GM18861 (cell line): ENCODE results near the gene KRT81.
A peak's percentile ranks its signal among the peaks of the same experiment; 100 is the strongest.

ENCODE experiments used
- ATAC-seq: cut with Tn5 transposase; IDR thresholded peaks from one replicate; pipeline ENCODE4 v1.9.1; 2021; ENCODE audit not compliant: unreplicated experiment

KRT81 gene

DNA sequence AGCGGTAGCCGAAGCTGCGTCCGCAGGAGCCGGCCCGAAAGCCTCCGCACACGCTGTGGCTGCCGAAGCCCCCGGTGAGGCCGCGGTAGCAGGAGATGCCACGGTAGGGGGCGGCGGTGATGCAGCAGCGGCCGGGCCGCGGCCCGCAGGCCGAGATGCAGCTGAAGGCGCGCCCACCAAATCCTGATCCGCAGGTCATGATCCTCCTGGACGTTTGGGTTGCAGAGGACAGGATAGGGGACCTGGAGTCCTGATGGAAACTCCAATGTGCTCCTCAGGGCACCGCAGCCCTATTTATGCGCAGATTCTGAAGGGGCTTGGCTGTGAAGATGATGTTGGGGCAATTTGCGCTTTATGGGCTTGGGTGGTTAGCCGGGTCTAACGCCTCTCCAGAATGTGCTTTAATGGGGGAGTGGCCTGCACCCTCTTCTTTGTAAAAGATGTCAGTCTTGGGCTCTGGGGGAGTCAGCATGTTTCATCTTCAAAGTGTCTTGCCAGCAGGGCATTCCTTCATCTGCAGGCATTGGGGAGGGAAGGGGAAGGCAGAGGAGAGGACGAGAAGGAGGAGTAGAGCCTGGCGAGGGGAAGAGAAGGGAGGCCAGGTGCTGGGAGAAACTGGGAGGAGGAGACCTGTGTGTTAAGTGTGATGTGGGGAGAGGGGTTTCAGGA is at the start of gene KRT81:
Gene KRT81, minus strand, starts transcription at position 268 of the 669 bp plus-strand sequence. Its CDS starts 69 bp downstream, at position 199.
- ATAC-seq, result no peak

DNA sequence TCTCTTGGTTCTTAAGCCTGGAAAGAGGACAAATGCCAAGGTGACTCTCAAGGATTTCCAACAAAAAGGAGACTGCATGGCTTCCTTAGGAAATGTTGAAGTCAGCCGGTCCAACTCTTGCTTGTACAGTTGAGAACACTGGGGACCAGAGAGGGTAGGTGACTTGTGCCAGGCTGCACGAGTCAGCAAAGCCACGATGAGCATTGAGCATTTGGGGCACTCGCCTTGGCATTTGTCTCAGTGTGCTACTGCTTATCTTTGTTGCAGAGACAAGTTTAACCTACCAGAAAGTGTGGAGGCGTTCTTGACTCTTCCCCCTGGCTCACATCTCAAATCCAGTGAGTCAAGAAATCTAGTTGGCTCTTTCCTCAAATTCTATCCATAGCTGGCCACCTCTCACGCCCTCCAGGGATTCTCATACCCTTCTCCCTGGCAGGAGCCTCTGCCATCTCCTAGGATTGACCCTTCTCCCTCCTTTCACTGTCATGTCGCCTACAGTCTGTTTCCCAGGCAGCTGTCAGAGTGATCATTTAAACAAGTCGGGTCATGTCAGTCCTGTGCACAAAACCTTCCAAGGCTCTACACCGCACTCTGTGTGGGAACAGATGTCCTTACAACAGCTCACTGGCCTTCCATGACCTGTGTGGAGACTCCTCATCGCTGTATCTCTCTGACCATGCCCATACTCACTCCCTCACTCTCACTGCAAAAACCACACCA is 47.1 kb upstream of the KRT81 start:
- ATAC-seq, result no peak

DNA sequence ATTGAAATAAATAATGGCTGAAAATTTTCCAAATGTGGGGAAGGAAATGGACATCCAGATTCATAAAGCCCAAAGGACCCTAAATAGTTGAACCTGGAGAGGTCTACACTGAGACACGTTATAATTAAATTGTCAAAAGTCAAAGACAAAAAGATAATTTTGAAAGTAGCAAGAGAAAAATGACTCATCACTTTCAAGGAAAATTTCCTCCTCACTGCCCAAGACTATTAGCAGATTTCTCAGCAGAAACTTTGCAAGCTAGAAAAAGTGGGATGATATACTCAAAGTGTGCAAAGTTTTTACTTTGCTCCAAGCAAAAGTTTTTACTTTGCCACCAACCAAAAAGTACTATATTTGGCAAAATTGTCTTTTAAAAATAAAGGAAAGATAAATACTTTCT is 45.7 kb upstream of the KRT81 start:
- ATAC-seq, result no peak

DNA sequence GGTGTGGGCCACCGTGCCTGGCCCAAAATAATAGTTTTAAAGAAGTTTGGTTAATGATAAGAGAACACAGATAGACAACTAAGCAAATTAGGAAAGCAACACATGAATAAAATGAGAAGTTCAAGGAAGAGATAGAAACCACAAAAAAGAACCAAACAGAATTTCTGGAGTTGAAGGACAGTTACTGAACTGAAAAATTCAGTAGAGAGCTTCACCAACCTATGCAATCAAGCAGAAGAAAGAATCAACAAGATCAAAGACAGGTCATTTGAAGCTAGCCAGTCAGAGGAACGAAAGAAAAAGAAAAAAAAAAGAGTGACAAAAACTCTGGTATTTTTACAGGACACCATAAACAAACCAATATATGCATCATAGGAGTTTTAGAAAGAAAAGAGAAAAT is 45.3 kb upstream of the KRT81 start:
- no peak for ATAC-seq

DNA sequence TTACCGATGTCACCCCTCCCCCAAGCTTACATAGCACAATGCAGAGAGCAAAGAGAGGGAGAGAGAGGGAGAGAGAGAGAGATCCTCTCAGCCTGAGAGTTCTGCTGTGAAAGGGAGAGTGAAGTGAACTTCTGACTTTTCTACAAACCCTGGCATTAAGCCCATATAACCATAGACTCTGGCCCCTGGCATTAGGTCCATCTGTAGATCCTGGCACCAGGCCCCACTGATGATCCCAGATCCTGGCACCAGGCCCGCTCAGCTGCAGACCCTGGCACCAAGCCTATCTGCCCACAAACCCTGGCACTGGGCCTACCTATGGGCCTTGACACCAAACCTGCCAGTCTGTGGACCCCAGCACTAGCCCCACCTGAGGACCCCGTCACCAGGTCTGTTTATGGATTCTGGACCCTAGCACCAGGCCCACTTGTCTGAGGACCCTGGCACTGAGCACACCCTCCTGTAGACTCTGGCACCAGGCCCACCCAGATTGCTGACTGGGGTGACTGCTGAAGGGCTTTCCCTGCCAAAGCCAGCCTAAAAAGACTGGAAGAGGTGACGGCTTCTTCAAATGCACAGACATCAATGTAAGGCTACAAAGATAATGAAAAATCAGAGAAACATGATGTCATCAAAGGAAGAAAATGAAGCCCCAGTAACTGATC is 44.4 kb upstream of the KRT81 start:
- ATAC-seq, result no peak

DNA sequence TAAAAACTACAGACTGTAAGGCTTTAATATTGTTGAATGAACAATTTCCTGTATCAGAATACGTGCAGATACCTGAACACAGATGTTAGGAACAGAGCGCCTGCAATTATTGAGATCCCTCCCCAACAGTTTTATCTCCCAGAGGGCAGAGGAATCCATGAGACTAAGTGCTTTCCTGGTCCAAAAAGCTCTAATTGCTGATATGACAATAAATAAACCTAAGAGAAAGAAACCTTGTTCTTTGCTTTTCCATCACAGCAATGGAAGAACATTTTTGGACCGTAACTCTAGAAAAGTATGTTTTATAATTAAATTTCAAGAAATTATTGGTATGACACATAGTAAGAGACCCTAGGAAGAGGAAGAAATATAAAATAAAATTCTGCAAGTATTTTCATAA is 42.9 kb upstream of the KRT81 start:
- ATAC-seq, result no peak

DNA sequence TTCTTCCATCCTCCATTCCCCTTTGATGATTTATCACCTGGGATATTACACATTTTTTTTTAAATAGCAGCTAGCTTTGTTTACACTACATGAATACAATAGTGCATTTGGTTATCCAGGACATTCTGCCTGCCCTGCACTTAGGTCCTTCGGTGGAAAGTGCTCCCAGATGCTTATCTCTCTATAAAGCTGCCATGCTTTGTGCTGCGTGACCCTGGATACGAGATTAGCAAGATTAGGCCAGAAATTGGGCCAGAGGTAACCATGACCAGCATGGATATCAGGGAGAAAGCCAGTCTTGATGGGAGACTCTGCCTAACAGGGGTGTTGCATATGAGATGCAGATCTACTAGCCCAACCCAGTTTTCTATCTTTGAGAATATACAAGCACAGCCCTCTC is 42.0 kb upstream of the KRT81 start:
- no peak for ATAC-seq

DNA sequence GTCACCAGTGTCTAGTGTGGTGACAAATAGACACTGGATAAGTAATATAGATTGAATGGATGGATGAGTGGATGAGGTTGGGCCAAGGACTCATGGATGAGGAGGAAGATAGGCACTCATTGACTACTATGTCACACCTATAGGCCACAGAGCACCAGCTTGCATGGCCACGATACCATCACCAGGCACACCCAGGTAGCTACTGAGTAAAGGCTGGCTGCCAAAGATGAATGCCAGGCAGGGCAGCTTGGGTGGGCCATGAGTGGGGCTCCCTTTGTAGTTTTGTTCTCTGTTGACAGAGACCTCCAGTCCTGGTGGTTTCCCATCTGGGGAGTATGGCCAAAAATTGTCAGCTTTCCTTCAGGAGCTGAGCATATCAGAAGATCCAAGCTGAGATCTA is 41.0 kb upstream of the KRT81 start:
- no peak for ATAC-seq

DNA sequence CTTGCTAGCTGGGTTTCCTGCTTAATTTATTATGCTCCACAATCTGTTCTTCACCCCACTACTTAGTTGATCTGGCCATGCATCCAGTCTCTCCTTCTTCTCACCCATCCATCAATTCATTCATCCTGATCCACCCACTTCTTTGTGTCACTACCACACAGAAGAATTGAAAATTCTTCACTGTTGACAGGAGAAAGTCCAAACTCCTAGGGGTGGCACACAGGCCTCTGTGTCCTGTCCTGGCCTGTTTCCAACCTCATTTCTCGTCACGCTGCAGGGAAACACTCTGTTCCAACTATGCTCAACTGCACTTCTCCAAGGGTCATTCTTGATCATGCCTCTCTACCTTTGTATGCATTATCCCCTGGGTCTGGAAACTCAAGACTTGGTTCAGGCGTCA is 40.5 kb upstream of the KRT81 start:
- no peak for ATAC-seq

DNA sequence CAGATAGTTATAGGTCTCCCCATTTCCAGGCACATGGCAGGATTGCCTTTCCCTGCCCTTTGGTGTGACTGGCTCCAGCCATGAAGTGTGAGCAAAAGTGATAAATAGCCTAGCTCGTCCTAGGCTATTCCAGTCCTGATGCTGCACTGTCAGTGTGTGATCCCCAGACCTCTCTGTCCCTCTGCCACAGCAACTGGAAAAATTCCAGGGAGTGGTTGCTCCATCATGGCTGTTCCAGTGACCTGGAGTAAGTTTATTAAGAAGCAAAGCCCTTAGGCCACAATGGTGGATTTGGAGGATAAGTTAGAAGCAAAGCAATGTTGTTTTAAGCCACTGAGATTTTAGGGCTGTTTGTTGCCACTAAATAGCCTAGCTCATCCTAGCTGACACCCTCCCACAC is 39.7 kb upstream of the KRT81 start:
- no peak for ATAC-seq

DNA sequence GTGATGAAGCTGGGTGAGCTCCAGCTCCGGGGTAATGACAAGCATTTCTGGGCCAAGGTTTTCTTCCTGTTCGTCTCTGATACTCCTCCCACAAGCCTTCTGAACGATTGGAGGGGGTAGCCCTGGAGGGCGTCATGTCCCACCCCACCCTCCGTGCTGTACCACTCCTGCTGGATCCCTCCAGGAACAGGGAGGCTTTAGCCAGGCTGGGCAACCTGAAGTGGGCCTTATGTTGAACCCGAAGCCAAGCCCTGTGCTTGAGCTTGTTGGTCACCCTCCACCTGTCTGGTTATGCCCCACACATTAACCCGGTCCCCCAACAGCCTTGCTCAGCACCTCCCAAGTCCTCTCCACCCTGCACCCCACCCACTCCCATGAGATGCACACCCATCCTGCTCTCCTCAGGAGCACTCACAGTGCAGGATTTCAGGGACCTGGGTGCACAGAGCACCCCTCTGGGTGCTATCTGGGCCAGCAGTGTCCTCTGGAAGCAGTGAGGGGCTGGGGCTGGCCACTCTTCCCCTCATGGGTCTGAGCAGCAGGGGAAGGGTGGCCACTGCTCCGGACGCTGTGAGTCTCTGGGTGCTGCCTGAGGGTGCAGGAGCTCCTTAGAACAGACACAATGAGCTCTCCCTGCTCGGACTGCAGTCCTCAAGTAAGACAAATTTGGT is 36.6 kb upstream of the KRT81 start:
- no peak for ATAC-seq

DNA sequence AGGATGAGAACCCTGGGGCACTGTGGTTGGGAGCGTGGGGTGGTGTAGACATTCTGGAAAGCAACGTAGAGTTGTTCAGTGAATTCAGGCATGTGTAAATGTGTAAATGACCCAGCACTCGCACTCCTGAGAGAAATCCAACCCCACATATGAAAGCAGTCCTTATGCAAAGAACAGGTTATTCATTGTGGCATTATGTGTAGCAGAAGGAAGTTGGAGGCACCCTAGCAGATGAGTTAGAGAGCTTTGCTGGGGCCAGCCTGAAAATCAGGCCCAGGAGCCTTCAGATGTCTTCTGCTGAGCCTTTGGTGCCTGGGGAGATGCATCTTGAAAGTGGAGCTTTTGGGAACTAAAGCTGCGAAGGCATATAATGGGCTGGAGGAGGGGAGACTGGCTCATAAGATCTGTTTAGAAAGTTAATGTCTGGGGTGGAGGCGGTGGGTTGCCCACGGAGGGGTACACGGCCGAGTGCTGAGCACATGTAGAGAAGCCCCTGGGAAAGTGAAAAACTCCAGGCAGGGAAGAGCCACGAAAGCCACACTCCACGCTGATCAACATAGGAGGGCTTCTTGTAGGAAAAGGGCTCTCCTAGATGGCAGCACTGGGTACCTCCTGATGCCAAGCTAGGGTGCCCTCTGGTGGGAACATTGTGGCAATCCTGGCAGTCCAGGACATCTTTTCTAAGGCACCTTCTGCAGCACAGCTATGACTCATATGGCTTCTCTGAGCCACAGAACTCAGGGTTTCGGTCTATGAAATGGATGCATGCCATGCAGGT is 35.9 kb upstream of the KRT81 start:
- ATAC-seq, result peak; percentile 86

DNA sequence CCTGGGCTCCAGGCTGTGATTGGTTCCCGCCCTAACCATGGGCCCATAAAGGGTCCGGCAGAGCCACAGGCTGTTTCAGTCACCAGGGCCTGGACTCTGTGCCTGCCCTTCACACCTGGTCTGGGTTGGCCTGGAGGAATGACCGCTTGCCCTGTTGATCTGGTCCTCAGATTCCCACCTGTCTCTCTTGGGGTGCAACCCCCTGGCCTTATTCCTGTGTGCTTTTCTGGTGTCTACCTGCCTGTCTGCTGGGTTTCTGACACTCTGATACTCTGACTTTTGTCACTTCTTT is 32.8 kb upstream of the KRT81 start:
- ATAC-seq, result no peak

DNA sequence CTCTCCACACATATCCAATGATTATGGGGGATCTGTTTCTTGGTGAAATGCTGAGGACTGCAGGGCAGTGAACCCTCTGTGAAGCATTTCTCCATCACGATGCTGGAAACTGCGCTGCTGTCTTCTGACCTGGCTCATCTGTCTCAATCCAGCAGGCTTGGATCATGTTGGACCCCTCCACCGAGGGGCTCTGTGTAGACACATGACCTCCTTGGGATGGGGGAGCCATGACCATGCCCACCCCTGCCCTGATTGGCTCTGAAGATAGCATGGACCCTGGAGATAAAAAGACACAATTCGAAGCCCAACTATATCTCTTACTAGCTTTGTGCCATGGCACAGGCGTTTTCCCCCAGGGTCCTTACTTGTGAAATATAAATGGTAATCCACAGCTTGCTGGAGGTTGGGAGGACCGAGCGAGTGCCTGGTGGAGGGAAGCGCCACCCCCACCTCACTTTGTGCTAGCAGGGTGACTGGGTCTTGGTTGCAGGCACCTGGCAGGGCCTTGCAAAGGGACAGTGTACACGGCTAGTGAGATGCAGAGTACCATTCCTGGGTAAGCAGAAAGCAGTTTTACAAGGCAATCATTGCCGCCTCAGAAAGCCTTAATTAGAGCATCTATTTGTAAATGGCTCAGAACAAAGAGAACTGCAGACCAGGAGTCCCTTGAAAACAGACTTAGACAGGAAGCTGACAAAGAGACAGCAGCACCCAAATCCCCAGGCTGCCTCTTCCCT is 32.2 kb upstream of the KRT81 start:
- no peak for ATAC-seq

DNA sequence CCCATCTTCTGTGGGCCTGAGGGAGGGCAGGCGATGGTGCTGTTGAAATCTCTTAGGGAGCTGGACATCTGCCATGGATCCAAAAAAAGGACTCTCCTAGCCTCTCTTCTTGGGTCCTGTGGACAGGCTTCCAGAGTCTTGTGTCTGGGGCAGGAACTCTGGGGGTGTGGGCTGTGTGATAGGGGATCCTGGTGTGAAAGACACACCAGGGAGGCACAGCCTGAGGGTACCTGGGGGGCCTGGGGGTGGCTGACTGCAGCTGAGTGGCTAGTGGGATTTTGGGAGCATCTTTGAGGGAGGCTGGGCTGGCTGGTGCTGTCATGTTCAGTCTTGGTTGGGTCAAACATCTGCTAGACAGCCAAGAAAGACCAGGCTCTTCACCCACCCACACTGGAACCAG is 31.7 kb upstream of the KRT81 start:
- ATAC-seq, result no peak

DNA sequence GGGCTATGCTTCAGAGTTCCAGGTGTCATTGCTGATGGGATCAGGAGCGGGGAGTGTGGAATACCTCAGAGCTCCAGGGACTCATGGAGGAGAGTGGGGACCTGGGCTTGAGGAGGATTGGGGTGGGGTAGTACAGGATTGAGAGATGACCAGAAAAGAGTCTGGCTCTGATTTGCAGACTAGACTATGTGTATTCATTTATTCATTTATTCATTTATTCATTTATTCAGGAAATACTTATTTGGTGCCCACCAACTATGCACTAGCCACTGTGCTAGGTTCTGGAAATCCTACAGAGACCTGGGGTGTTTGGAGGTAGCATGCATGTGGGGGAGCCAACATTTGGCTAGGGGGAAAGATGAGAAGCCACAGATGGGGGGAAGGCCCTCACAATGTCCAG is 30.7 kb upstream of the KRT81 start:
- no peak for ATAC-seq

DNA sequence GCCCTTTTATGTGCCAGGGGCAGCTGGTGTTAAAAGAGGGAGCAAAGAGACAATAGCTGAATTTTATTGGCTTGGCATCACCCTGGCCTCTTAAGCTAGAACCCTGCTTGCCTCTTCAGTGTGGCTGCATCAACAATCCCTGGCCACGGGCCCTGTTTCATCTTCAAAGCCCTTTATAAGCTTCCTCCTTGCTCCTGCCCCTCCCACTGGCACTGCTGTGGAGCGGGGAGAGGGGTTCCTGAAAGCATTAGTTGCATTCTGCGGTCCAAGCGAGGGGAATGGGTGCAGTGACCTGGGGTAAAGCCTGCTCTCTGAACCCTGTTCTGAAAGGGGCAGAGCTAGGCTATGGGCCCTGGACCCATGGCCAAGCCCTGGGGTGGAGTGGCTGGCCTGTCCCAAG is 30.1 kb upstream of the KRT81 start:
- no peak for ATAC-seq

DNA sequence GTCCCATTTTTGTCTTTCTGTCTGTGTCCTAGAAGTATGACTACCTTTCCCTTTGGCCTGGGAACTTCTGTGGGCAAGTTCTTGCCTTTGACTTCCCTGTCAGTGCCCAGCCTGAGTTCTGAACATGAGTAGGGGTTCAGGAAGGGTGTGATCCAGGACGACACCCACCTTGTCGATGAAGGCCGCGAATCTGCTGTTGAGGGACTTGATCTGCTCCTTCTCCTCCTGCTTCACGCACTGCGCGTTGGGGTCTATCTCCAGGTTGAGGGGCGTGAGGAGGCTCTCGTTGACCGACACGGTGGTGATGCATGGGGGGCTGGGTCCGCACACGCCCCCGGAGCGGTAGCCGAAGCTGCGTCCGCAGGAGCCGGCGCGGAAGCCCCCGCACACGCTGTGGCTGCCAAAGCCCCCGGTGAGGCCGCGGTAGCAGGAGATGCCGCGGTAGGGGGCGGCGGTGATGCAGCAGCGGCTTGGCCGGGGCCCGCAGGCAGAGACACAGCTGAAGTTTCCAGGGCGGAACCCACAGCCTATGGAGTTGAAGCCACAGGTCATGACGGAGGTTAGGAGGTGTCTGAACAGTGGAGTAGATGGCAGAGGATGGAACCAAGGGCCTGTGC is 29.6 kb upstream of the KRT81 start, which contains the start of gene KRT83:
Gene KRT83, minus strand, starts transcription at position 615 of the 617 bp plus-strand sequence. Its CDS starts 63 bp downstream, at position 552.
- no peak for ATAC-seq

DNA sequence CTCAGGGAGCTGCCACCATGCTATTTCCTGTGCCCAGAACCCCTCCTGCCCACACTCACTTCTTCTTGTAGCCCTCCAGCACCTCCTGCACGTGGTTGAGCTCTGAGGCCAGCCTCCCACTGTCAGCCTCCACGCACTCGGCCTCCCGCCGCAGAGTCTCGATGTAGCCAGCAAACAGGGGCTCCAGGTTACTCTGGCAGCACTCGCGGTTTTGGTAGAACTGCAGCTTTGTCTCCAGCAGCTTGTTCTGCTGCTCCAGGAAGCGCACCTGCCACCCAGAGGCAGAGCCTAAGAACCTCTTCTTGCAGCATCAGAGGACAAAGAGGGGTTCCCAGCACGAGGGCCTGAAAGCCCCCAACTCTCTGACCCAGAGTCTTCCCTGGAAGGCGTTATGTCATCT is 27.8 kb upstream of the KRT81 start:
- no peak for ATAC-seq
